ENCODE data around the gene NCKAP1.

Gene NCKAP1

GRCh38 chr2:182866461-182867406, 171.5 kb downstream of the NCKAP1 start, which contains the start of gene FRZB:
Gene FRZB (minus strand): TSS chr2:182866637. CDS start chr2:182866552, 85 bp downstream.
- H3K4me3 ChIP-seq (ENCODE audit: low read depth in 1 of 2, low read length in 2 of 2), result no peak within 1 kb of the TSS
- no peaks in the 10 kb centered on the region for H4K20me1 ChIP-seq (ENCODE audit: insufficient read depth, low read length)
- H3K4me1 ChIP-seq (ENCODE audit: insufficient read depth, low read length), result no peaks in the 10 kb centered on the region
- no peak within 1 kb of the TSS for H3K4me2 ChIP-seq (ENCODE audit: insufficient read depth, low read length)
- ATAC-seq (ENCODE audit: insufficient read depth, low read depth) (no peak), DNase-seq (no peak)
- H3K36me3 ChIP-seq (ENCODE audit: insufficient read depth, low read length), result no peaks in the 10 kb centered on the region
- no peaks in the 10 kb centered on the region for H3K9me3 ChIP-seq (ENCODE audit: insufficient read depth, low read length, severe bottlenecking)
- no peak within 1 kb of the TSS for H3K9ac ChIP-seq (ENCODE audit: low read depth, low read length)
- H3K79me2 ChIP-seq (ENCODE audit: insufficient read depth, low read length), result no peaks in the 10 kb centered on the region
- H3K27me3 ChIP-seq (ENCODE audit: insufficient read depth, low read length, poor library complexity), result no peaks in the 10 kb centered on the region
- no peak within 1 kb of the TSS for H2AFZ ChIP-seq (ENCODE audit: low read depth, low read length)
- TF ChIP-seq EZH2 (IDR thresholded peaks at IDR 0.05; ENCODE audit: borderline replicate concordance, low read depth, low read length, severe bottlenecking) (no peak), CTCF (IDR thresholded peaks at IDR 0.05; ENCODE audit: borderline replicate concordance, extremely low read depth, low read length, poor library complexity, severe bottlenecking) (no peak)
- no peak within 1 kb of the TSS for H3K27ac ChIP-seq (ENCODE audit: low read length)

- no peaks in the 10 kb centered on the region for H3K9me3 ChIP-seq (ENCODE audit: insufficient read depth, low read length, severe bottlenecking)
- H3K4me1 ChIP-seq (ENCODE audit: insufficient read depth, low read length), result no peaks in the 10 kb centered on the region
- H2AFZ ChIP-seq (ENCODE audit: low read depth, low read length), result no peak overlapping the region
- no peak overlapping the region for H3K4me3 ChIP-seq (ENCODE audit: low read depth in 1 of 2, low read length in 2 of 2)
- no peak overlapping the region for H3K9ac ChIP-seq (ENCODE audit: low read depth, low read length)
- TF ChIP-seq EZH2 (IDR thresholded peaks at IDR 0.05; ENCODE audit: borderline replicate concordance, low read depth, low read length, severe bottlenecking), result no peak
- no peak for TF ChIP-seq CTCF (IDR thresholded peaks at IDR 0.05; ENCODE audit: borderline replicate concordance, extremely low read depth, low read length, poor library complexity, severe bottlenecking)
- no peaks in the 10 kb centered on the region for H3K27me3 ChIP-seq (ENCODE audit: insufficient read depth, low read length, poor library complexity)
- no peaks in the 10 kb centered on the region for H3K79me2 ChIP-seq (ENCODE audit: insufficient read depth, low read length)
- no peaks in the 10 kb centered on the region for H3K36me3 ChIP-seq (ENCODE audit: insufficient read depth, low read length)
- ATAC-seq (ENCODE audit: insufficient read depth, low read depth) (no peak), DNase-seq (no peak)
- no peak overlapping the region for H3K4me2 ChIP-seq (ENCODE audit: insufficient read depth, low read length)
- H4K20me1 ChIP-seq (ENCODE audit: insufficient read depth, low read length), result no peaks in the 10 kb centered on the region
- H3K27ac ChIP-seq (ENCODE audit: low read length), result no peak overlapping the region
These were observed 172.2 kb downstream of the NCKAP1 start for GRCh38 chr2:182866095-182866460.

- Histone ChIP-seq H3K79me2 (ENCODE audit: insufficient read depth, low read length) (no peaks in the 10 kb centered on the region), H3K4me3 (ENCODE audit: low read depth in 1 of 2, low read length in 2 of 2) (no peak overlapping the region), H3K9ac (ENCODE audit: low read depth, low read length) (no peak overlapping the region), H3K4me2 (ENCODE audit: insufficient read depth, low read length) (no peak overlapping the region), H3K4me1 (ENCODE audit: insufficient read depth, low read length) (no peaks in the 10 kb centered on the region), H4K20me1 (ENCODE audit: insufficient read depth, low read length) (no peaks in the 10 kb centered on the region), H2AFZ (ENCODE audit: low read depth, low read length) (no peak overlapping the region), H3K27me3 (ENCODE audit: insufficient read depth, low read length, poor library complexity) (no peaks in the 10 kb centered on the region), H3K36me3 (ENCODE audit: insufficient read depth, low read length) (no peaks in the 10 kb centered on the region), H3K9me3 (ENCODE audit: insufficient read depth, low read length, severe bottlenecking) (no peaks in the 10 kb centered on the region), H3K27ac (ENCODE audit: low read length) (no peak overlapping the region)
- DNase-seq (no peak), ATAC-seq (ENCODE audit: insufficient read depth, low read depth) (no peak)
- TF ChIP-seq CTCF (IDR thresholded peaks at IDR 0.05; ENCODE audit: borderline replicate concordance, extremely low read depth, low read length, poor library complexity, severe bottlenecking), result no peak
- TF ChIP-seq EZH2 (IDR thresholded peaks at IDR 0.05; ENCODE audit: borderline replicate concordance, low read depth, low read length, severe bottlenecking), result no peak
These were observed 173.2 kb downstream of the NCKAP1 start for GRCh38 chr2:182864949-182865570.
